ENCODE measurements around the gene XYLT2.
"Not testable (repeated sequence)": the region's sequence is repeated elsewhere in the genome, so short reads cannot be mapped to it uniquely, and the experiment has no call there.

XYLT2 gene

GRCh38 chr17:50299776-50300175, 46.1 kb upstream of the XYLT2 start:
- Histone ChIP-seq H3K9me3 (ENCODE audit: insufficient read depth, low read length, severe bottlenecking) (no peaks in the 10 kb centered on the region), H3K27me3 (ENCODE audit: insufficient read depth, low read length, poor library complexity) (peaks cover 9% of the 10 kb centered on the region), H3K4me1 (ENCODE audit: insufficient read depth, low read length) (no peaks in the 10 kb centered on the region), H3K79me2 (ENCODE audit: insufficient read depth, low read length) (no peaks in the 10 kb centered on the region), H3K36me3 (ENCODE audit: insufficient read depth, low read length) (no peaks in the 10 kb centered on the region), H4K20me1 (ENCODE audit: insufficient read depth, low read length) (no peaks in the 10 kb centered on the region), H2AFZ (ENCODE audit: low read depth, low read length) (no peak overlapping the region), H3K9ac (ENCODE audit: low read depth, low read length) (no peak overlapping the region), H3K4me3 (ENCODE audit: low read depth in 1 of 2, low read length in 2 of 2) (no peak overlapping the region), H3K4me2 (ENCODE audit: insufficient read depth, low read length) (no peak overlapping the region), H3K27ac (ENCODE audit: low read length) (no peak overlapping the region)
- DNase-seq (no peak), ATAC-seq (ENCODE audit: insufficient read depth, low read depth) (no peak)
- no peak for TF ChIP-seq CTCF (IDR thresholded peaks at IDR 0.05; ENCODE audit: borderline replicate concordance, extremely low read depth, low read length, poor library complexity, severe bottlenecking)
- no peak for TF ChIP-seq EZH2 (IDR thresholded peaks at IDR 0.05; ENCODE audit: borderline replicate concordance, low read depth, low read length, severe bottlenecking)

- ATAC-seq (ENCODE audit: insufficient read depth, low read depth); H3K4me1 ChIP-seq (ENCODE audit: insufficient read depth, low read length); H3K79me2 ChIP-seq (ENCODE audit: insufficient read depth, low read length); H3K9ac ChIP-seq (ENCODE audit: low read depth, low read length); H3K36me3 ChIP-seq (ENCODE audit: insufficient read depth, low read length); H3K4me2 ChIP-seq (ENCODE audit: insufficient read depth, low read length); H3K4me3 ChIP-seq (ENCODE audit: low read depth in 1 of 2, low read length in 2 of 2); H2AFZ ChIP-seq (ENCODE audit: low read depth, low read length); H4K20me1 ChIP-seq (ENCODE audit: insufficient read depth, low read length); H3K27ac ChIP-seq (ENCODE audit: low read length); H3K27me3 ChIP-seq (ENCODE audit: insufficient read depth, low read length, poor library complexity); H3K9me3 ChIP-seq (ENCODE audit: insufficient read depth, low read length, severe bottlenecking); DNase-seq: not testable (repeated sequence)
These were observed 45.1 kb upstream of the XYLT2 start for GRCh38 chr17:50300824-50301223.

- TF ChIP-seq CTCF (IDR thresholded peaks at IDR 0.05; ENCODE audit: borderline replicate concordance, extremely low read depth, low read length, poor library complexity, severe bottlenecking) (no peak), EZH2 (IDR thresholded peaks at IDR 0.05; ENCODE audit: borderline replicate concordance, low read depth, low read length, severe bottlenecking) (no peak)
- Histone ChIP-seq H3K36me3 (ENCODE audit: insufficient read depth, low read length) (no peaks in the 10 kb centered on the region), H3K27ac (ENCODE audit: low read length) (no peak overlapping the region), H2AFZ (ENCODE audit: low read depth, low read length) (no peak overlapping the region), H3K27me3 (ENCODE audit: insufficient read depth, low read length, poor library complexity) (peaks cover 12% of the 10 kb centered on the region), H3K4me2 (ENCODE audit: insufficient read depth, low read length) (no peak overlapping the region), H3K79me2 (ENCODE audit: insufficient read depth, low read length) (no peaks in the 10 kb centered on the region), H4K20me1 (ENCODE audit: insufficient read depth, low read length) (no peaks in the 10 kb centered on the region), H3K4me1 (ENCODE audit: insufficient read depth, low read length) (no peaks in the 10 kb centered on the region), H3K4me3 (ENCODE audit: low read depth in 1 of 2, low read length in 2 of 2) (no peak overlapping the region), H3K9me3 (ENCODE audit: insufficient read depth, low read length, severe bottlenecking) (no peaks in the 10 kb centered on the region), H3K9ac (ENCODE audit: low read depth, low read length) (no peak overlapping the region)
- no peak for DNase-seq
- no peak for ATAC-seq (ENCODE audit: insufficient read depth, low read depth)
These were observed 43.9 kb upstream of the XYLT2 start for GRCh38 chr17:50301891-50302584.

GRCh38 chr17:50303051-50303450, 42.9 kb upstream of the XYLT2 start:
- no peak for TF ChIP-seq EZH2 (IDR thresholded peaks at IDR 0.05; ENCODE audit: borderline replicate concordance, low read depth, low read length, severe bottlenecking)
- no peak for TF ChIP-seq CTCF (IDR thresholded peaks at IDR 0.05; ENCODE audit: borderline replicate concordance, extremely low read depth, low read length, poor library complexity, severe bottlenecking)
- Histone ChIP-seq H3K9me3 (ENCODE audit: insufficient read depth, low read length, severe bottlenecking) (no peaks in the 10 kb centered on the region), H3K4me2 (ENCODE audit: insufficient read depth, low read length) (no peak overlapping the region), H3K79me2 (ENCODE audit: insufficient read depth, low read length) (no peaks in the 10 kb centered on the region), H3K27ac (ENCODE audit: low read length) (no peak overlapping the region), H3K4me3 (ENCODE audit: low read depth in 1 of 2, low read length in 2 of 2) (no peak overlapping the region), H2AFZ (ENCODE audit: low read depth, low read length) (no peak overlapping the region), H3K4me1 (ENCODE audit: insufficient read depth, low read length) (no peaks in the 10 kb centered on the region), H3K36me3 (ENCODE audit: insufficient read depth, low read length) (no peaks in the 10 kb centered on the region), H4K20me1 (ENCODE audit: insufficient read depth, low read length) (no peaks in the 10 kb centered on the region), H3K9ac (ENCODE audit: low read depth, low read length) (no peak overlapping the region), H3K27me3 (ENCODE audit: insufficient read depth, low read length, poor library complexity) (peaks cover 17% of the 10 kb centered on the region)
- ATAC-seq (ENCODE audit: insufficient read depth, low read depth) (no peak), DNase-seq (no peak)

Measured in DND-41 (cell line).